NCI-H1417 treated with DMSO at 0.1 percent for 48 hours (cell line): Measurements from ENCODE around the gene G2E3.
"Not testable (repeated sequence)": the region's sequence is repeated elsewhere in the genome, so short reads cannot be mapped to it uniquely, and the experiment has no call there.

Experiments
- DNase-seq: peaks from one replicate; lab custom pipeline; 2025; lab: John Stamatoyannopoulos, UW

The G2E3 gene

GRCh38 chr14:30603402-30603801 is 44.4 kb downstream of the G2E3 start:
- DNase-seq, result no peak

- DNase-seq, result not testable (repeated sequence)
Measured at GRCh38 chr14:30604696-30605095, 45.7 kb downstream of the G2E3 start.

GRCh38 chr14:30607156-30607780 is 48.3 kb downstream of the G2E3 start:
- DNase-seq, result no peak

DNA sequence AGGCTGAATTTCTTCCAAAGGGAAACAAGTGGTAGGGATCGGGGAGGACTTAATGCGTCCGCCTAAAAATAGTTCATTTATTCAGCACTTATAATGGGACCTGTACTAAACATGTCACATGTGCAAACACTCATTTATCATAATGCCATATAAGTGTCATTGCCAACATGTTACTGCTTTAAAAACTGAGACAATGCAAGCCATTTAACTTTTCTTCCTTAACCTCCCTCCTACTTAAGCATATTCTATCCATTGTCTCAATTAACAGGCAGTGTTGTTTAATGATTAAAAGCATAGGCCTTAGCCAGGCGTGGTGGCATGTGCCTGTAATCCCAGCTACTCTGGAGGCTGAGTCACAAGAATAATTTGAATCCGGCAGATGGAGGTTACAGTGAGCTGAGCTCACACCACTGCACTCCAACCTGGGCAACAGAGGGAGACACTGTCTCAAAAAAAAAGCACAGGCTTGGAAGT is 49.6 kb downstream of the G2E3 start:
- no peak for DNase-seq

DNA sequence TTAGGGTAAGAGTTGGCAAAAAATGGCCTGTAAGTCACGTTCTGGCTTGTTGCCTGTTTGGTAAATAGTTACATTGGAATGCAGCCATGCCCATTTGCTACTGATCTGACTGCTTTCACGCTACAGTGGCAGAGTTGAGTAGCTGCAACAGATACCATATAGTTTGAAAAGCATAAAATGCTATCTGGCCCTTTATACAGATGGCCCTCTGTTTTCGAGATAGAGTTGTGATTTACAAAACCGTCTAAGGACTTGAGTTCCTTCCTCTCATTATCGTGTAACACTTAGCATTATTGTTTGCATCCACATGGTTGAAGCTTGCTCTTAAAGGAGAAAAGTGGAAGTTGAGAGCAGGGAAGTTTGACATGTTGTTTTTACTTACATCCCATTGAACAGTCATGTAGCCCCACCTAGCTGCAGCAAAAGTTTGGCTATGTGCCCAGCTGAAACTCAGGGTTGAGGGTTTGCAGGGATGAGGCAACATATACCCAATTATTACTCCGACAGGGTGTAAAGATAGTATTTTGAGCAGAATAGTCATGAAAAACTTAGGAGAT is 51.9 kb downstream of the G2E3 start:
- no peak for DNase-seq

DNA sequence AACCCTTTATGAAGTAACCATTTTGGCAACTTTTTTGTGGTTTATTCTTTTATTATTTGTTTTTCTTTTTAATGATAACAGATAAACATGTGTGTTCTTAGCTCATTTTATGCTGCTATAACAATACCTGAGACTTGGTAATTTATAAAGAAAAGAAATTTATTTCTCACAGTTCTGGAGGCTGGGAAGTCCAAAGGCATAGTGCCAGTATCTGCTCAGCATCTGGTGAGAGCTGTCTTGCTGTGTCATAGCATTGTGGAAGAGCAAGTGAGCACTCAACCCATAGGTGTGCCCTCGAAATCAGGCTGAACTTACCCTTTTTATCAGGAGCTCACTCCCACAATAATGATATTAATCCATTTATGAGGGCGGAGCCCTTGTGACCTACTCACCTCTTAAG is 55.2 kb downstream of the G2E3 start:
- no peak for DNase-seq

DNA sequence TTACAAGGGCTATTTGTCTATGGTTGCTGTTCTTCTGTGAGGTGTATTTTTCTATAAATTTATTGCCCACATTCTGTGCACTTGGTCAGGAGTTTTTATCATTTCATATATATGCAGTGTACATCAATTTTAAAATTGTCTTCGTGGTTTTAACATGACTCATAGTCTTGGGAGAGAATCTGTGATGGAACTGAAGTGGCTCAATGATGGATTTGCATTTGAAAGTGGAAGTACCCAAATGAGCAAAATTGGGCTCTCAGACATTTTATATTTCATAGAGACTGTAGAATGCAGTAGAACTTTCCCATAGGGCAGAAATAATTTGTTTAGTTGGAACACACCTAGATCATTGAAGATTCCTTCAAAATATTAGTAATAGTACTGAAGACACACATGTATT is 61.2 kb downstream of the G2E3 start:
- DNase-seq, result no peak

GRCh38 chr14:30621354-30621939 is 62.5 kb downstream of the G2E3 start:
- DNase-seq, result no peak

DNA sequence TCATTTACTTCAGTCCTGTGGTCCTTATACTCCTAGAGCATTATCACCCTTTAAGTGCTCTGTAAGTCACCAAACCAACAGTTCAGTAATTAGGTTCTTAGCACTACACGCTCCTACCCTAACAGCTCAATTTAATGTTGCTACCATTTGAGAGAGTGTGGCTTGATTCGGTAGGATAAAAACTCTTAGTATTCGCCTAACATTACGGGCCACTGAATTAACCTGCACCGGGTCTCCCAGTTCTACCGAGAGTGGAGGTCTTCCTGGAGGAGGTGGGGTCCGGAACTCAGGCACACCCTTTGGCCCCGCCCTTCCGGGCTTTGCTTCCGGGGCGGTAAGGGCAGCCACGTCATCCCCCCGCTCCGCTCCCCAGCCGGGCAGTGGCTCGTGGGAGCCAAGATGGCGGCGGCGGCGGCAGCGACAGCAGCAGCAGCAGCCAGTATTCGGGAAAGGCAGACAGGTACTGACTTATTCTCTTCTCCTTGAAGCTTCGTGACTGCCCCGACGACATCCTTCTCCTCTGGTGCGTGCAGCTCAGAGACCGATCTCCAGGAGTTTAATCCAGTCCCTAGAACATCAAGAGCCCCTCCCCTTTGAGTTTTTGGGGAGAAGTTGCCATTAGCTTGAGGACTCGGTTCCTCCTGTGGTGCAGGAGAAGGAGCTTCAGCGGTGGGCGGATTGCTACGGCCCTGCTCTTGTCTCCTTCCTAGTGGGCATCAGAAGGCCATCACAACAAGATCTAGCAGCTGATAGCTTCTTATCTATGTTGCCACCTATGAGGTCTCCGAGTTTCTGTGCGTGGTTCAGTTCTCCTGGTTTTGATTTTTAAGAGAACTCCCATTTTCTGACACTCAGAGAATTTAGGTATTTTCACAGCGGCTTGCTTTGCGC is 63.2 kb downstream of the G2E3 start, which contains the start of gene SCFD1:
Gene SCFD1 (plus strand): TSS at position 380 of the 891 bp plus-strand sequence. CDS start 20 bp downstream, at position 400.
- DNase-seq, result peak; percentile 91

DNA sequence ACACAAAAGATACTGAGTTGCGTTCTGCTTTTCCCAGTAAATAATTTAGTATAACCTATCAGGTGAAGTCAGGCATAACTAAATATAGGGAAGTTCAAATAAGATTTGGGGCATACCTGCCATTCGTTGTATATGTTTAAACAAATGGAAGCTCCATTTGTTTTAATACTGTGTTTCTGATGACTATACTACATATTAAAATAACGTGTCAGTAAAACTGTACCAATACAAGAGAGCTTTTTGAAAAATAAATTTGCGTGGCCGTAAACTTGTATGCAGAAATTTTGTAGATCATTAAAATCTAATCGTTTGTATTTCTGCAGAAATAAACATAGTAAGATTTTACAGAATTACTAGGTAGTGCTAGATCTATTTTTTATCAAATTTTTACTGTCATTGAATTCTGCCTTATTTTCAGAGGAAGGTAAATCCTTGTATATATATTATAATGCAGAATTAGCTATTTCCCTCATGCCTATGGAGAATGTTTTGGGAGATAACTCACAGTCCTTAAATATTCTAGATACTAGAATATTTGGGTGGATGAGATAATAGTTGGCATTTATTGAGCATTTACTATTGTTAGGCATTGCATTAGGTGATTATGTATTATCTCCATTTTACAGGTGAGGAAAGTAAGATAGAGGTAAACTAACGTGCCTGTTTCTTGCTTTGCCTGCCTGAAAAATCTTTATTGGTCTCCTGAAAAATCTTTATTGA is 64.6 kb downstream of the G2E3 start:
- DNase-seq, result no peak

GRCh38 chr14:30624132-30624423 is 65.1 kb downstream of the G2E3 start:
- DNase-seq, result no peak

GRCh38 chr14:30625533-30625932 is 66.6 kb downstream of the G2E3 start:
- DNase-seq, result no peak

- DNase-seq, result not testable (repeated sequence)
Measured at GRCh38 chr14:30629432-30629831, 70.5 kb downstream of the G2E3 start.

DNA sequence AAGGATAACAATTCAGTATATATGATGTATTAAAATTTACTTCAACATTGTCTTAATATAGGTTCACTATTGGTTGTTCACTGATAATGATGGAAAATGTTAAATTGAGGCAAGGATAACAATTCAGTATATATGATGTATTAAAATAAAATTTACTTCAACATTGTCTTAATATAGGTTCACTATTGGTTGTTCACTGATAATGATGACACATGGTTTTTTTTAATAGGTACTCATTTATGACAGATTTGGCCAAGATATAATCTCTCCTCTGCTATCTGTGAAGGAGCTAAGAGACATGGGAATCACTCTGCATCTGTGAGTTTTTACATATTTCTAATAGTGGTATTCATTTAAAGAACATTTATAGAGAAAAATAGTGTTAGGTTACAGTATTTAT is 71.3 kb downstream of the G2E3 start:
- DNase-seq, result no peak

DNA sequence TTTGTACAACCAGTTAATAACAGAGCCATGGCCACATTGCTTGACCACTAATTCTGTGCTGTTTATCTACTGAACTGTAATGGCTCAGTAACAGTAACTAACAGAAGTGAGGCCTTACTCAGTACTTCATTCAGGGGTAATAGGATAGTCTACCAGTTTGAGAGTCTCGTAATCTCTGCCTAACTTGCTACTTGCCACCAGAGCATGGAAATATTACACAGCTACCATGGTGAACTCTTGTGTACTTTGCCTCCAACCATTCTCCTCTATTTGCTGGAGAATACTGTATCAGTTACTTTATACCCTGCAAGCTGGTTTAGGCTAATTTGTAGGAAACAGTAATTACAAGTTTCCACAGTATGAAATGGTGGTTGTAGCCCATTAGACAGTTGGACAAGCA is 73.8 kb downstream of the G2E3 start:
- no peak for DNase-seq

DNA sequence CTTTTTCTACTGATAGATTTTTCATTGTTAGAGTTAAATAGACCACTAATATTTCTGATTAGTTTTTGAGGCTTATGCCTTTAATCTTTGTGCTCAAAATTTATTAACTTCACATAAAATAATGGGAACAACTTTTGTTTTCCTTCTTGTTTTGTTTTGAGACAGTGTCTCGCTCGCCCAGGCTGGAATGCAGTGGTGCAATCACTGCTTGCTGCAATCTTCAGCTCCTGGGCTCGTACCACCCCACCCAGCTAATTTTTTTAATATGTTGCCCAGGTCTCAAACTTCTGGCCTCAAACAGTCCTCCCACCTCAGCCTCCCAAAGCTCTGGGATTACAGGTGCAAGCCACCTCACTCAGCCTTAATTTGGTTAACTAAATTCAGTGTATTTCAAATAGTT is 80.0 kb downstream of the G2E3 start:
- DNase-seq, result no peak

DNA sequence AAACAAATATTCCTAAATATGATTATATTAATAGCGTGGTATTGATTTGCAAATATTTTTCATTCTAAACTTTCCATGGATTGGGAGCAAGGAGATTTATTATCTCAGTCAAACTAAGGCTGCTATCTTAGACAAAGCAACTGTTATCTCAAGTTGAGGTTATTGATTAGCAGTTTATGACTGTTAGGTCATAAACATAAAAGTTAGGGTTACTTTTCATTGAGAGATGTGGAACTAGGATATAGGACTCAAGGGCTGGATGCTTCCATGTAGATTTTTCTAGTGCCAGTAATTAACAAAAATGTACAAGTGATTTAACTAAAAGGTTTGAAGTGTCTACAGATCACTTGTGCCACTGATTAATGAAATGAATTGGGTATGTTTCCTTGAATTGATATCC is 82.2 kb downstream of the G2E3 start:
- no peak for DNase-seq

GRCh38 chr14:30644462-30644861 is 85.5 kb downstream of the G2E3 start:
- not testable (repeated sequence) for DNase-seq

GRCh38 chr14:30645600-30645999 is 86.6 kb downstream of the G2E3 start:
- DNase-seq, result no peak

GRCh38 chr14:30648471-30648870 is 89.5 kb downstream of the G2E3 start:
- no peak for DNase-seq

DNA sequence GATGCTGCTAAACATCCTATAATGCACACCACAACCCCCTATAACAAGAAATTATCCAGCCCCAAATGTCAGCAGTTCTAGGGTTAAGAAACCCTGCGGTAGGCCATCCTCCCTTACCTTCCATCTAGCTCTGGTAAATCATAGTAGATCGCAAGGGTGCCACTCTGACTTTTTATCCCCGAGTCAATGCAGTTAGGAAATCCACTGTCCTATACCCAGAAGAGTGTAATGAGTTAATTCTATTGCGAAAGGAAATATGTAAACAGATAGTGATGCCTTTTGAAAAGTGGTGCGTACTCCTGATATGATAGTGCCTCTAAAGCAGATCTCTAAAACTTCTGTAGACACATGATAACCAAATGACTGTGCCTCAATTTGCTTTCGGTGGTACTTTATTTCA is 93.0 kb downstream of the G2E3 start:
- no peak for DNase-seq

GRCh38 chr14:30655124-30655523 is 96.2 kb downstream of the G2E3 start:
- DNase-seq, result no peak
